ENCODE results near the gene VPS35L.

The VPS35L gene

DNA sequence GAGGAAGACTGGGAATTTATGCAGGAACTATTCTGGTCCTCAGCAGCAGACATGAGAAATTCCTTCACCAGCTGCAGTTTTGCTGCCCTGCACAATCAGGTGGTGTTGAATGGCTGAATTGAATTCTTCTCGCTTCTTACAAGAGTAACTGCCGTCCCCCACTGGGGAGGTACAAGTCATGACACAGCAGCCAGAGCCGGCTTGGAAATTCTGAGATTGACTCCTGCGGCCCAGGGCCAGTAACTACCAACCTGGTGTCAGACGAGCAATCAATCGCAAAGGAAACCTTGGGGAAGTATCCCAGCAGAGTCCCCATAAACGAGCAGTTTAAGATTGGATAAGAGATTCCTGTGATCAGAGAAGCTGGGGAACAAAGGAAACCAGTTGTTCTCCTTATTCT is 131.8 kb downstream of the VPS35L start:
- Histone ChIP-seq H3K27me3 (no peaks in the 10 kb centered on the region), H3K9me3 (peaks cover 22% of the 10 kb centered on the region), H3K4me2 (no peak overlapping the region), H3K4me1 (peaks cover 36% of the 10 kb centered on the region), H3K27ac (no peak overlapping the region), H3K36me3 (peaks cover 53% of the 10 kb centered on the region), H4K20me1 (no peaks in the 10 kb centered on the region), H3K4me3 (no peak overlapping the region), H3K9ac (no peak overlapping the region)
- TF ChIP-seq Cebpa-rat (IDR thresholded peaks at IDR 0.05): no peak

DNA sequence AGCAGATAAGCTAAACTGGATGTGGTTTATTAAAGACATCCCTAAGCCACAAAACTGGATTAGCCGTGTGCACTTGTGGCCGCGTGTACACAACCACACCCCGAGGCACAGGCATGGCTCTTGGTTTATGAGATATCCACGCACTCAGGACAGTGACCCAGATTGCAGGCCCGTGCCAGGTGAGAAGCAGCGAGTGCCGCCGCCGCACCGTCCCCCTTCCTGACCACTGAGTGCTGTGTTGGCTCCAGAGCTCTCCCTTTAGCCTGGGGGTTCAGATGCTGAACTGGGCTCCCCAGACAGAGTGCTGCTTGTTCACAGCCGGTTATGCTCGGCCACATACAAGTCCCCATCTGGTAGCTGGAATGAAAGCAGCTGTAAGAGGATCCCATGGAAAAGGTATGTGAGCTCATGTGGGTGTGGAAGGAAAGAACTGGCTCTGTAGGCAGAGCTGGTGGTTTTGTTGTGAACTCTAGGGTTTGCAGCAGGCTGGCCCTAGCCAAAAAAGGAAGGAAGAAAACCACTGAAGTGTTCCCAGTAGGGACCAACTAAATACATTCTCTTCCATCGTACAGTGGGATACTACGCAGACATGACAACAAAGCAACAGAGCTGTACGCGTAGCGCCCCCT is 133.0 kb downstream of the VPS35L start:
- Histone ChIP-seq H3K4me1 (peaks cover 36% of the 10 kb centered on the region), H4K20me1 (no peaks in the 10 kb centered on the region), H3K4me2 (peak overlapping the region; percentile 66), H3K27ac (no peak overlapping the region), H3K4me3 (no peak overlapping the region), H3K9me3 (peaks cover 18% of the 10 kb centered on the region), H3K27me3 (no peaks in the 10 kb centered on the region), H3K9ac (no peak overlapping the region), H3K36me3 (peaks cover 52% of the 10 kb centered on the region)
- no peak for TF ChIP-seq Cebpa-rat (IDR thresholded peaks at IDR 0.05)

DNA sequence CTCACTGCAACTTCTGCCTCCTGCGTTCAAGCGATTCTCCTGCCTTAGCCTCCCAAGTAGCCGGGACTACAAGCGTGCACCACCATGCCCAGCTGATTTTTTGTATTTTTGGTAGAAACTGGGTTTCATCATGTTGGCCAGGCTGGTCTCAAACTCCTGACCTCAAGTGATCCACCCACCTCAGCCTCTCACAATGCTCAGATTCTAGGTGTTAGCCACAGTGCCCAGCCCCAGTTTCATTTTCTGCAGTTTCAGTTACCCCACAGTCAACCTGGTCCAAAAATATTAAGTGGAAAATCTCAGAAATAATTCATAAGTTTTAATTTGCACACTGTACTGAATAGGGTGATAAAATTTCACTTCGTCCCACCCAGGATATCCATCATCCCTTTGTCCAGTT is 133.8 kb downstream of the VPS35L start:
- no peak overlapping the region for H3K4me3 ChIP-seq
- H3K36me3 ChIP-seq: peaks cover 46% of the 10 kb centered on the region
- H3K4me2 ChIP-seq: peak overlapping the region; percentile 66
- no peaks in the 10 kb centered on the region for H4K20me1 ChIP-seq
- no peak overlapping the region for H3K27ac ChIP-seq
- no peak overlapping the region for H3K9ac ChIP-seq
- TF ChIP-seq Cebpa-rat (IDR thresholded peaks at IDR 0.05): no peak
- no peaks in the 10 kb centered on the region for H3K27me3 ChIP-seq
- peaks cover 36% of the 10 kb centered on the region for H3K4me1 ChIP-seq
- H3K9me3 ChIP-seq: peaks cover 10% of the 10 kb centered on the region

DNA sequence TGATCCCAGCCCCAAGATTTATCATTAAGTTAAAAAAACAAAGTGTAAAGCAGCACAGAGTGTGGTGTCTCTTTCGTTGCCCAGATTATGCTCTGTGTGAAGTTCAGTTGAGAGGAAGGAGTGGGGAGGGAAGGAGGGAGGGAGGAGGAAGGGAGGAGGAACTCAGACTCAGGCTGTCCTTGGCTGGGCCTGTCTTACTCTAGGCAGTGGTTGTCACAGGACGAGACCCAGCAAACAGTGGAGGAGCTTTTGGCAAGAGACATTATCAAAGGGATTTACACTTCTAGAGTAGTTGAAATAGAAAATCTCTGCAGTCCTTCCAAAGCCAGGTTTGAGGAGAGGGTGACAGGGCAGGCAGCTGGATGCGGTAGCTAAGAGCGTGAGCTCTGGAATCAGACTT is 134.7 kb downstream of the VPS35L start:
- Histone ChIP-seq H3K36me3 (peaks cover 38% of the 10 kb centered on the region), H3K4me2 (peak overlapping the region; percentile 66), H3K27me3 (no peaks in the 10 kb centered on the region), H3K27ac (peak overlapping the region; percentile 8; the same call in 1 of the 2 replicates), H3K9ac (no peak overlapping the region; the same call in 1 of the 2 replicates), H3K4me1 (peaks cover 36% of the 10 kb centered on the region), H3K9me3 (peaks cover 2% of the 10 kb centered on the region), H3K4me3 (no peak overlapping the region), H4K20me1 (no peaks in the 10 kb centered on the region)
- no peak for TF ChIP-seq Cebpa-rat (IDR thresholded peaks at IDR 0.05)

DNA sequence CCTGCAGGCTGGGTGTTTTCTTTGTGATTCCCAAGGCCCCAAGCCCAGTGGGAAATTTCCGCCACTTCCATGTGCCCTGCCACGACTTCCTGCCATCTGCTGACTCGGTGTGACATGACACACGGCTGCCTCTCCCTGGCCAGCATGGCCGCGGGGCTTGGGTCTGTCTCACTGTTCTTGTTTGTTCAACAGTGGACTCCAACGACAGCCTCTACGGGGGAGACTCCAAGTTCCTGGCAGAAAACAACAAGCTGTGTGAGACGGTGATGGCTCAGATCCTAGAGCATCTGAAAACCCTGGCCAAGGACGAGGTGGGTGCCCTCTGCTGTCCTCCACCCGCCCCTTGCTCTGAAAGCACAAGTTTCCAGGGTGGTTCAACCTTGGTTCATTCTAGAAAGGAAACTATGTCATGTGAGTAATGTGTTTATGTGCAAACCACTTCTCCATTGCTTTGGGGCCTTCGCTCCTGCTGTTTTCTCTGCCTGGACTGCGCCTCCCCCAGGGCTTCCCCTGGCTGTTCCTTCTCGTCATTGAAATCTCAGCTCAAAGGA is 135.7 kb downstream of the VPS35L start:
- H3K27ac ChIP-seq: no peak overlapping the region
- H3K27me3 ChIP-seq: no peaks in the 10 kb centered on the region
- no peak overlapping the region for H3K4me2 ChIP-seq
- H3K36me3 ChIP-seq: peaks cover 31% of the 10 kb centered on the region
- 0 out of 2 replicates have a peak, but pooled peaks cover 6% of the 10 kb centered on the region for H4K20me1 ChIP-seq
- H3K9ac ChIP-seq: no peak overlapping the region
- no peak for TF ChIP-seq Cebpa-rat (IDR thresholded peaks at IDR 0.05)
- no peaks in the 10 kb centered on the region for H3K9me3 ChIP-seq
- H3K4me3 ChIP-seq: no peak overlapping the region
- peaks cover 42% of the 10 kb centered on the region for H3K4me1 ChIP-seq

DNA sequence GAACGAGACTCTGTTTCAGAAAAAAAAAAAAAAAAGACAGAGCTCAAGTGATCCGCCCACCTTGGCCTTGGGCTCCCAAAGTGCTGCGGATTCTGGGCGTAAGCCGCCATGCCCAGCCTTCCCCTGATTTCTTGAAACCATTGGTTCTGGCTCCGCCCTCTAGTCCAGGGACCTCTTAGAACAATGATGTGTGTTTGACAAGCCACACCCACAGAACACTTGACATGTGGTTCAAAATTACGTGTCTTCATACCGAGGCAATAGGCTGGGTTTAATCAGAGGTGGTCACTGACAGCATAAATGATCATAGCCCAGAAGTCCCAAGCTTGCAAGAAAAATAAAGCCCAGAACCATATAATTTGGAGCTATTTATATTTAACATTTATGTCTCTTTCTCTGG is 139.5 kb downstream of the VPS35L start:
- no peak overlapping the region for H3K27ac ChIP-seq
- H3K4me3 ChIP-seq: no peak overlapping the region
- peaks cover 47% of the 10 kb centered on the region for H3K36me3 ChIP-seq
- H3K4me1 ChIP-seq: peaks cover 57% of the 10 kb centered on the region
- no peaks in the 10 kb centered on the region for H3K9me3 ChIP-seq
- H3K27me3 ChIP-seq: no peaks in the 10 kb centered on the region
- H4K20me1 ChIP-seq: peaks cover 41% of the 10 kb centered on the region
- no peak overlapping the region for H3K4me2 ChIP-seq
- no peak for TF ChIP-seq Cebpa-rat (IDR thresholded peaks at IDR 0.05)
- H3K9ac ChIP-seq: no peak overlapping the region

DNA sequence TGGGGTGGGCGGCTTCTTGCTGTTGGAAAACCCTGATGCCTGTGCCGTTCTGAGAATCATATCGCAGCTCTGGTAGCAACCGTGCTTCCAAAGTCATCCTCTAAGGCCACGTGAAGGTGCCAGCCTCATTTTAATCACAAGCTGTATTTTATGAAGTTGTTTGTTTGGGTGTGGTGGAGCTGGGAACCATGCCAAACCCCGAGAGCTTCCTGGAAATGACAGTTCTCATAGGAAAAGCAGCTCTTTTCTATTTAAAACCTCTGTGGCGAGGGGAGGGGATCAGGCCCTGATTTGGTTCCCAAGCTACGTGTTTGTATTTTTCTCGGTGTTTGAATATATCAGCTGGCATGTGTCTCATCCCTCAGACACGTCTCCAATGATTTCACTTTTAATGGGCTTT is 140.8 kb downstream of the VPS35L start:
- Histone ChIP-seq H3K4me2 (peak overlapping the region; percentile 79), H3K4me1 (peaks cover 45% of the 10 kb centered on the region), H3K27me3 (no peaks in the 10 kb centered on the region), H3K36me3 (peaks cover 56% of the 10 kb centered on the region), H3K4me3 (0 out of 2 replicates have a peak overlapping the region, but pooled peaks have one; percentile 7), H4K20me1 (peaks cover 51% of the 10 kb centered on the region), H3K27ac (peak overlapping the region; percentile 48), H3K9me3 (no peaks in the 10 kb centered on the region), H3K9ac (peak overlapping the region; percentile 46; the same call in 1 of the 2 replicates)
- TF ChIP-seq Cebpa-rat (IDR thresholded peaks at IDR 0.05): no peak

DNA sequence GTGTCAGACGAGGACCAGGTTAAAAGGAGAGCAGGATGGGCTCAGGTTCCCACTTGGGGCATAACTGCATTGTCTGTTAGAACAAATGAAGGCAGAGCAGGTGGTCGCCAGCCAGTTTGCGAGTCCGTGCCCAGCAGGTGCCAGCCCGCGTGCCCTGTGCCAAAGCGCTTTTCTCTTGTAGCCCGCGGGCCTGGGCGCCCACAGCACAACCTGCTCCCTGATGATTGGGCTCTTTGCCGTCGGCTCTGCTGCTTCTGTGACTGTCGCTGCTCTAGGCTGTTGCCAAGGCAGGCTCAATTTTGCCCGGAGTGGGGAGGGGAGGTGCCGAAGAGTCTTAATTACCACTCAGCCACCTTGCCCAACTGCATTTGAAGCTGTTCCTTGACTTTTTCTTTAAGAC is 141.5 kb downstream of the VPS35L start:
- Histone ChIP-seq H3K27ac (peak overlapping the region; percentile 48), H3K9me3 (no peaks in the 10 kb centered on the region), H3K9ac (no peak overlapping the region), H3K4me2 (peak overlapping the region; percentile 79), H4K20me1 (peaks cover 51% of the 10 kb centered on the region), H3K4me3 (0 out of 2 replicates have a peak overlapping the region, but pooled peaks have one; percentile 7), H3K27me3 (no peaks in the 10 kb centered on the region), H3K36me3 (peaks cover 56% of the 10 kb centered on the region), H3K4me1 (peaks cover 42% of the 10 kb centered on the region)
- TF ChIP-seq Cebpa-rat (IDR thresholded peaks at IDR 0.05): no peak

DNA sequence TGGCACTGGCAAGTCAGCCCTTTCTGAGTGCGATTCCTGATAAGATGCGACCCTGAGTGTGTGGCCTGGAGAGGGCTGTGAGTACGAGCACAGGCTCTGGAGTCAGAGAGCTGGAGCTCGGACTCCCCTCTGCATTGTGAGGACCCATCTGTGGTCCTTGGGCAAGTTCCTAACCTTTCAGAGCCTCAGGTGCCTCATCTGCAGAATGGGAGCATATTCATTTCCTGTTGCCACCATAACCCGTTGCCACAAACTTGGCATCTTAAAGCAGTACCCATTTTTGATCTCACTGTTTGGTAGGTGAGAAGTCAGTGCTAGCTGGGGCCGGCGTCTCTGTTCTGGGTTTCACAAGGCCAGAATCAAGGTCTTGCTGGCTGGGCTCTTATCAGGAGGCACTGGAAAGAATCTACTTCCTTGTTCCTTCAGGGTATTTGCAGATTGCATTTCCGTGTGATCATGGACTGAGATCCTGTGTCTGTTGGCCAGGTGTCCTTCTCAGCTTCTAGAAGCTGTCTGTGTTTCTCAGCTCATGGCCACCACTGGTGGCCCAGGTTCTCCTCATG is 142.3 kb downstream of the VPS35L start:
- Histone ChIP-seq H3K4me1 (peaks cover 42% of the 10 kb centered on the region), H3K9ac (no peak overlapping the region), H4K20me1 (peaks cover 55% of the 10 kb centered on the region), H3K9me3 (no peaks in the 10 kb centered on the region), H3K27me3 (no peaks in the 10 kb centered on the region), H3K4me3 (no peak overlapping the region), H3K36me3 (peaks cover 60% of the 10 kb centered on the region), H3K27ac (peak overlapping the region; percentile 40), H3K4me2 (peak overlapping the region; percentile 79)
- no peak for TF ChIP-seq Cebpa-rat (IDR thresholded peaks at IDR 0.05)

All from BLaER1 (cell line).